WTC11 (cell line): ENCODE measurements around the gene WIPF3.

ENCODE experiments used
- CREM ChIP-seq: sonication (generic); formaldehyde crosslinking; IDR thresholded peaks from 2 replicates; pipeline ENCODE4 v1.8.1; 2022; ENCODE audit warnings: mild to moderate bottlenecking, missing genetic modification reagents, moderate library complexity
- CTCF ChIP-seq: fragments of 200-600 bp; IDR thresholded peaks from 2 replicates; pipeline ENCODE4 v1.8.0; 2022; ENCODE audit warnings: antibody characterized with exemption
- ETV6 ChIP-seq: sonication (generic); formaldehyde crosslinking; IDR thresholded peaks from 2 replicates; pipeline ENCODE4 v1.8.1; 2022; ENCODE audit warnings: mild to moderate bottlenecking, missing genetic modification reagents
- IRF2 ChIP-seq: sonication (generic); formaldehyde crosslinking; IDR thresholded peaks from 2 replicates; pipeline ENCODE4 v1.8.0; 2022; ENCODE audit warnings: low read depth, missing genetic modification reagents, borderline replicate concordance
- KAT7 ChIP-seq: sonication (generic); formaldehyde crosslinking; IDR thresholded peaks from 2 replicates; pipeline ENCODE4 v1.8.1; 2023; ENCODE audit warnings: missing genetic modification reagents, mild to moderate bottlenecking, borderline replicate concordance
- MAX ChIP-seq: sonication (generic); formaldehyde crosslinking; IDR thresholded peaks from 2 replicates; pipeline ENCODE4 v1.8.0; 2022; ENCODE audit warnings: mild to moderate bottlenecking, missing genetic modification reagents
- NR1H2 ChIP-seq: sonication (generic); formaldehyde crosslinking; IDR thresholded peaks from 2 replicates; pipeline ENCODE4 v1.9.0; 2021; ENCODE audit warnings: mild to moderate bottlenecking, moderate library complexity, missing genetic modification reagents
- PRRX2 ChIP-seq: fragments of 250-450 bp; sonication (Bioruptor Pico); IDR thresholded peaks from 2 replicates; pipeline ENCODE4 v1.8.0; 2021; ENCODE audit warnings: mild to moderate bottlenecking
- USF2 ChIP-seq: sonication (generic); formaldehyde crosslinking; IDR thresholded peaks from 2 replicates; pipeline ENCODE4 v1.8.1; 2023; ENCODE audit warnings: mild to moderate bottlenecking, missing genetic modification reagents, moderate library complexity
- ZNF232 ChIP-seq: sonication (generic); formaldehyde crosslinking; IDR thresholded peaks from 2 replicates; pipeline ENCODE4 v1.8.0; 2022; ENCODE audit warnings: mild to moderate bottlenecking, missing genetic modification reagents
- ZNF317 ChIP-seq: sonication (generic); formaldehyde crosslinking; IDR thresholded peaks from 2 replicates; pipeline ENCODE4 v1.8.1; 2023; ENCODE audit warnings: low read depth, mild to moderate bottlenecking, moderate library complexity, missing genetic modification reagents, borderline replicate concordance
- TF ChIP-seq, protein P1 (sequence below): sonication (generic); formaldehyde crosslinking; IDR thresholded peaks from 2 replicates; pipeline ENCODE4 v1.8.0; 2022; ENCODE audit warnings: mild to moderate bottlenecking, missing genetic modification reagents
- TF ChIP-seq, protein P2 (sequence below): sonication (generic); formaldehyde crosslinking; IDR thresholded peaks from 2 replicates; pipeline ENCODE4 v1.8.1; 2023; ENCODE audit warnings: mild to moderate bottlenecking, missing genetic modification reagents, borderline replicate concordance
- TF ChIP-seq, protein P3 (sequence below): fragments of 250-450 bp; sonication (Bioruptor Pico); conservative IDR thresholded peaks from 2 replicates; pipeline ENCODE4 v1.9.0; 2021; ENCODE audit warnings: mild to moderate bottlenecking

GRCh38 chr7:29783671-29784070 is 22.6 kb upstream of the WIPF3 start:
- no peak for TF ChIP-seq CTCF
- no peak for TF ChIP-seq USF2 (CRISPR knock-in tag)
- no peak for TF ChIP-seq ETV6
- TF ChIP-seq PRRX2, result no peak
- TF ChIP-seq MAX (CRISPR knock-in tag), result no peak
- no peak for TF ChIP-seq ZNF232 (CRISPR knock-in tag)
- TF ChIP-seq KAT7 (CRISPR knock-in tag), result no peak
- no peak for TF ChIP-seq CREM (CRISPR knock-in tag)
- TF ChIP-seq IRF2 (CRISPR knock-in tag), result no peak
- no peak for TF ChIP-seq ZNF317 (CRISPR knock-in tag)
- TF ChIP-seq, protein P1, sequence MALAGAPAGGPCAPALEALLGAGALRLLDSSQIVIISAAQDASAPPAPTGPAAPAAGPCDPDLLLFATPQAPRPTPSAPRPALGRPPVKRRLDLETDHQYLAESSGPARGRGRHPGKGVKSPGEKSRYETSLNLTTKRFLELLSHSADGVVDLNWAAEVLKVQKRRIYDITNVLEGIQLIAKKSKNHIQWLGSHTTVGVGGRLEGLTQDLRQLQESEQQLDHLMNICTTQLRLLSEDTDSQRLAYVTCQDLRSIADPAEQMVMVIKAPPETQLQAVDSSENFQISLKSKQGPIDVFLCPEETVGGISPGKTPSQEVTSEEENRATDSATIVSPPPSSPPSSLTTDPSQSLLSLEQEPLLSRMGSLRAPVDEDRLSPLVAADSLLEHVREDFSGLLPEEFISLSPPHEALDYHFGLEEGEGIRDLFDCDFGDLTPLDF (CRISPR knock-in tag), result no peak
- TF ChIP-seq, protein P2, sequence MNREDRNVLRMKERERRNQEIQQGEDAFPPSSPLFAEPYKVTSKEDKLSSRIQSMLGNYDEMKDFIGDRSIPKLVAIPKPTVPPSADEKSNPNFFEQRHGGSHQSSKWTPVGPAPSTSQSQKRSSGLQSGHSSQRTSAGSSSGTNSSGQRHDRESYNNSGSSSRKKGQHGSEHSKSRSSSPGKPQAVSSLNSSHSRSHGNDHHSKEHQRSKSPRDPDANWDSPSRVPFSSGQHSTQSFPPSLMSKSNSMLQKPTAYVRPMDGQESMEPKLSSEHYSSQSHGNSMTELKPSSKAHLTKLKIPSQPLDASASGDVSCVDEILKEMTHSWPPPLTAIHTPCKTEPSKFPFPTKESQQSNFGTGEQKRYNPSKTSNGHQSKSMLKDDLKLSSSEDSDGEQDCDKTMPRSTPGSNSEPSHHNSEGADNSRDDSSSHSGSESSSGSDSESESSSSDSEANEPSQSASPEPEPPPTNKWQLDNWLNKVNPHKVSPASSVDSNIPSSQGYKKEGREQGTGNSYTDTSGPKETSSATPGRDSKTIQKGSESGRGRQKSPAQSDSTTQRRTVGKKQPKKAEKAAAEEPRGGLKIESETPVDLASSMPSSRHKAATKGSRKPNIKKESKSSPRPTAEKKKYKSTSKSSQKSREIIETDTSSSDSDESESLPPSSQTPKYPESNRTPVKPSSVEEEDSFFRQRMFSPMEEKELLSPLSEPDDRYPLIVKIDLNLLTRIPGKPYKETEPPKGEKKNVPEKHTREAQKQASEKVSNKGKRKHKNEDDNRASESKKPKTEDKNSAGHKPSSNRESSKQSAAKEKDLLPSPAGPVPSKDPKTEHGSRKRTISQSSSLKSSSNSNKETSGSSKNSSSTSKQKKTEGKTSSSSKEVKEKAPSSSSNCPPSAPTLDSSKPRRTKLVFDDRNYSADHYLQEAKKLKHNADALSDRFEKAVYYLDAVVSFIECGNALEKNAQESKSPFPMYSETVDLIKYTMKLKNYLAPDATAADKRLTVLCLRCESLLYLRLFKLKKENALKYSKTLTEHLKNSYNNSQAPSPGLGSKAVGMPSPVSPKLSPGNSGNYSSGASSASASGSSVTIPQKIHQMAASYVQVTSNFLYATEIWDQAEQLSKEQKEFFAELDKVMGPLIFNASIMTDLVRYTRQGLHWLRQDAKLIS (CRISPR knock-in tag), result no peak
- no peak for TF ChIP-seq NR1H2 (CRISPR knock-in tag)
- TF ChIP-seq, protein P3, sequence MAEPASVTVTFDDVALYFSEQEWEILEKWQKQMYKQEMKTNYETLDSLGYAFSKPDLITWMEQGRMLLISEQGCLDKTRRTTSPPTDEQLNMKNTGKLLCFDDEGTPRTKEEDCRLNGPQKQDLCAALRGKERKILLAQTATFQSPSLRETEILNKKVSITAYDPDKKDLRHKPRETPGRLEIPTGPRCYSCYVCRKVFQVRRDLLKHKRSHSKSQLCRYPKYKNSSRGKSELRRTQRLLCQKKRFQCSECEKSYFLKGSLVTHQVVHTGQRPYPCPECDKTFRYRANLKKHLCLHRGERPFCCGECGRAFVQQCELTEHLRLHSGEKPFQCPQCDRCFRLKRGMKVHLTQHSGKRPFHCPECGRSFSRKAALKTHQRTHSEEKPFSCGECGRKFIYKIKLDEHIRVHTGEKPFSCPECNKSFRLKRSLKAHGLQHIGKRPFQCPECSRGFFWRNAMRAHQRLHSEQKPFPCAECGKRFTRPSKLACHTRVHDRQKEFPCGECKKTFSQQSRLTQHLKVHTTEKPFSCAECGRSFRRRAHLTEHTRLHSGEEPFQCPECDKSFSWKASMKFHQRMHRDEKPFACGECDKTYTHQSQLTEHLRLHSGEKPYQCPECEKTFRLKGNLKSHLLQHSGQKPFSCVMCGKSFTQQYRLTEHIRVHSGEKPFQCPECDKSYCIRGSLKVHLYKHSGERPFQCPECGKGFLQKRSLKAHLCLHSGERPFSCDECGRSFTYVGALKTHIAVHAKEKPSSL, result no peak
